Epithelial cell of esophagus (primary cell): Measurements from ENCODE around the gene GALNT1.

Source experiments
- DNase-seq: peaks from one replicate; pipeline ENCODE4 v3.0.0; 2010; ENCODE audit warnings: low read depth
- H3K4me3 ChIP-seq: 2 replicates; pipeline ENCODE4 v1.5.1; 2011; ENCODE audit warnings: mild to moderate bottlenecking, low read length, control low read depth
- CTCF ChIP-seq: IDR thresholded peaks from 2 replicates; pipeline ENCODE4 v1.5.1; 2011; ENCODE audit warnings: low read depth, mild to moderate bottlenecking, low read length, control low read depth, inconsistent platforms; ENCODE audit not compliant: insufficient read depth; ENCODE audit errors: missing control alignments

GALNT1 gene

GRCh38 chr18:35623255-35623654 is 41.7 kb downstream of the GALNT1 start:
- no peak for TF ChIP-seq CTCF
- H3K4me3 ChIP-seq = no peak overlapping the region
- DNase-seq = no peak

GRCh38 chr18:35624146-35624545 is 42.6 kb downstream of the GALNT1 start:
- TF ChIP-seq CTCF = no peak
- DNase-seq = no peak
- no peak overlapping the region for H3K4me3 ChIP-seq

GRCh38 chr18:35625232-35625631 is 43.7 kb downstream of the GALNT1 start:
- H3K4me3 ChIP-seq = no peak overlapping the region
- TF ChIP-seq CTCF = no peak
- DNase-seq = no peak

GRCh38 chr18:35633761-35634160 is 52.2 kb downstream of the GALNT1 start:
- TF ChIP-seq CTCF = no peak
- no peak overlapping the region for H3K4me3 ChIP-seq
- DNase-seq = no peak

- TF ChIP-seq CTCF = no peak
- H3K4me3 ChIP-seq = no peak overlapping the region
- no peak for DNase-seq
Measured at GRCh38 chr18:35634323-35634722, 52.8 kb downstream of the GALNT1 start.

- TF ChIP-seq CTCF = no peak
- H3K4me3 ChIP-seq = no peak overlapping the region
- peak; percentile 22 for DNase-seq
Measured at GRCh38 chr18:35635170-35635569, 53.6 kb downstream of the GALNT1 start.

- no peak overlapping the region for H3K4me3 ChIP-seq
- no peak for TF ChIP-seq CTCF
- no peak for DNase-seq
Measured at GRCh38 chr18:35637227-35637626, 55.7 kb downstream of the GALNT1 start.
